ENCODE measurements around the gene LEAP2.

LEAP2 gene

DNA sequence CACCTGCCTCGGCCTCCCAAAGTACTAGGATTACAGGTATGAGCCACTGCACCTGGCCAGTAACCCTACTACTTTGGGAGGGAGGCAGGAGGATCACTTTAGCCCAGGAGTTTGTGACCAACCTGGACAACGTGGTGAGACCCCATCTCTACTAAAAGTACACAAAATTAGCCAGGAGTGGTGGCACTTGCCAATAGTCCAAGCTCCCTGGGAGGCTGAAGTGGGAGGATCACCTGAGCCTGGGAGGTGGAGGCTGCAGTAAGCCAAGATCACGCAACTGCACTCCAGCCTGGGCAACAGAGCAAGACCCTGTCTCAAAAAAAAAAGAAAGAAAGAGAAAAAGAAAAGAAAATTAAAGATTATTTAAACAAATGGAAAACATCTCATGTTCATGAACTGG, 17.5 kb upstream of the LEAP2 start:
- TF ChIP-seq POLR2A (IDR thresholded peaks at IDR 0.05; ENCODE audit: extremely low read depth, insufficient read length) (no peak), MYC (IDR thresholded peaks at IDR 0.05; ENCODE audit: low read depth, low read length) (no peak)
- TF ChIP-seq, protein P1, sequence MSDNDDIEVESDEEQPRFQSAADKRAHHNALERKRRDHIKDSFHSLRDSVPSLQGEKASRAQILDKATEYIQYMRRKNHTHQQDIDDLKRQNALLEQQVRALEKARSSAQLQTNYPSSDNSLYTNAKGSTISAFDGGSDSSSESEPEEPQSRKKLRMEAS (IDR thresholded peaks at IDR 0.05; ENCODE audit: low read depth, low read length): no peak
- TF ChIP-seq, protein P2, sequence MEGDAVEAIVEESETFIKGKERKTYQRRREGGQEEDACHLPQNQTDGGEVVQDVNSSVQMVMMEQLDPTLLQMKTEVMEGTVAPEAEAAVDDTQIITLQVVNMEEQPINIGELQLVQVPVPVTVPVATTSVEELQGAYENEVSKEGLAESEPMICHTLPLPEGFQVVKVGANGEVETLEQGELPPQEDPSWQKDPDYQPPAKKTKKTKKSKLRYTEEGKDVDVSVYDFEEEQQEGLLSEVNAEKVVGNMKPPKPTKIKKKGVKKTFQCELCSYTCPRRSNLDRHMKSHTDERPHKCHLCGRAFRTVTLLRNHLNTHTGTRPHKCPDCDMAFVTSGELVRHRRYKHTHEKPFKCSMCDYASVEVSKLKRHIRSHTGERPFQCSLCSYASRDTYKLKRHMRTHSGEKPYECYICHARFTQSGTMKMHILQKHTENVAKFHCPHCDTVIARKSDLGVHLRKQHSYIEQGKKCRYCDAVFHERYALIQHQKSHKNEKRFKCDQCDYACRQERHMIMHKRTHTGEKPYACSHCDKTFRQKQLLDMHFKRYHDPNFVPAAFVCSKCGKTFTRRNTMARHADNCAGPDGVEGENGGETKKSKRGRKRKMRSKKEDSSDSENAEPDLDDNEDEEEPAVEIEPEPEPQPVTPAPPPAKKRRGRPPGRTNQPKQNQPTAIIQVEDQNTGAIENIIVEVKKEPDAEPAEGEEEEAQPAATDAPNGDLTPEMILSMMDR (IDR thresholded peaks at IDR 0.05; ENCODE audit: low read depth, low read length): no peak
- no peak overlapping the region for H3K4me3 ChIP-seq (ENCODE audit: low read depth, low read length)
- no peak for DNase-seq (ENCODE audit: low read depth)

DNA sequence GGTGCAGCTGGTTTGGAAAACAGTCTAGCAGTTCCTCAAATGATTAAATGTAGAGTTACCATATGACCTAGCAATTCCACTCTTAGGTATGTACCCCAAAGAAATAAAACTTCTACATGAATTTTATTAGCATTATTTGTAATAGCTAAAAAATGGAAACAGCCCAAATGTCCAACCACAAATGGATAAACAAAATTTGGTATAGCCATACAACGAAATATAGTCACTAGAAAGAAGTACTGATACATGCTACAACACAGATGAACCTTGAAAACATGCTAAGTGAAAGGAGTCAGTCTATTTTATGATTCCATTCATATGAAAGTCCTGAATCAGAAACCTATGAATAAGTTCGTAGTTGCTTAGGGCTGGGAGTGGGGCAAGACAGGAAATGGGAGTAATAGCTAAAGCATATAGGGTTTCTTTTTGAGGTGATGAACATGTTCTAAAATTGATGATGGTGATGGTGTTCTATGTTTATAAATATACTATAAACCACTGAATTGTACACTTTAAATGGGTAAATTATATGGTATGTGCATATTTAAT, 13.5 kb upstream of the LEAP2 start:
- no peak overlapping the region for H3K4me3 ChIP-seq (ENCODE audit: low read depth, low read length)
- DNase-seq (ENCODE audit: low read depth): no peak
- TF ChIP-seq POLR2A (IDR thresholded peaks at IDR 0.05; ENCODE audit: extremely low read depth, insufficient read length): no peak
- TF ChIP-seq MYC (IDR thresholded peaks at IDR 0.05; ENCODE audit: low read depth, low read length): no peak
- TF ChIP-seq, protein P1 (IDR thresholded peaks at IDR 0.05; ENCODE audit: low read depth, low read length): no peak
- TF ChIP-seq, protein P2 (IDR thresholded peaks at IDR 0.05; ENCODE audit: low read depth, low read length): no peak

DNA sequence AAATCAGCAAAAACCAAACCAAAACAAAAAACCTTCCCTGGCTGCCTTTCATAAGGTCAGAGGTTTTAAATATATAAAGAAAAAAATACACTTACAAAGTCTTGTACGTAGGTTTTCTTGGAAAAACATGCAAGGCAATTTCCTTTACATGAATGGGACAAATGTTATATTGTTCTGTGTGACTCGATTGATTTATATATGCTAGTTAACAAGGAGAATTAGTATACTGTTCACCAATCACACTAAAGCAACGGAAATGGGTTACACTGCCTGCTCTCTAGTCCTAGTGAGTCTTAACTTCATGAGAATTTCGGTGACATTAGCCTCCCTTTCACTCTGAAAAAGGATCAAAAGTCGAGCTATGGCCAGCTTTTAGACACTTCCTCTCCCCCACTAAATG, 12.7 kb upstream of the LEAP2 start:
- TF ChIP-seq, protein P2 (IDR thresholded peaks at IDR 0.05; ENCODE audit: low read depth, low read length): no peak
- no peak for TF ChIP-seq MYC (IDR thresholded peaks at IDR 0.05; ENCODE audit: low read depth, low read length)
- no peak overlapping the region for H3K4me3 ChIP-seq (ENCODE audit: low read depth, low read length)
- no peak for DNase-seq (ENCODE audit: low read depth)

DNA sequence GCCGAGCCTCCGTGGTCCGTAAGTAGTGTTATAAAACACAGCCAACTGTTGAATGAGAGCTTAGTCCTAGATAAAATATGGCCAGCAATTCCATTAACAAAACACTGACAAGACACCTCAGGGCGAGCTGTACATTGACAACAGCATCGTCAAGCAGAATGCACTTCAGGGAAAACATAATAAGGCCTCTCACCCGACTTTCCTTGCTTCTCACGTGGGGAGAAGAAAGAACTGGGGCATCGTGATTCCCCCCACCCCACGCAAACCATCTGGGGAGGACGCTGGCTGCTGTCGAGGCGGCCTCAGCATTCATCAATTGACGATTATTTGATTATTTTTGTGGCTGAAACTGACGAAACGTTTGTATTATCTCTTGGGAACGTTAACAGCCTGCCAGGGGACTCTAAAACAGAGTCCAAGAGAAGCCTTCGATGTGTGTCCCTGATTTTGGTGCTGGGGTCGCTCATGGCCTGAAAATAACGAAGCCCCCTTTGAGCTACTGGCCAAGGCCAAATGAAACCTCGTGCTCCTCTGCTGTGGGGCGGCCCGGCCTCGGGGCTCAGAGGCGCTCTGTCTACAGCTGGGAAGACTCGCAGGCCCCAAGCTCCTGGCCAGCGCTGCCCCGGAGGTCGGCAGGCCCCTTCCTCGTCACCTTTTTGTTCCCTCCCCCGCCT, 7.7 kb upstream of the LEAP2 start:
- DNase-seq (ENCODE audit: low read depth): no peak
- TF ChIP-seq POLR2A (IDR thresholded peaks at IDR 0.05; ENCODE audit: extremely low read depth, insufficient read length): no peak
- no peak for TF ChIP-seq MYC (IDR thresholded peaks at IDR 0.05; ENCODE audit: low read depth, low read length)
- TF ChIP-seq, protein P1 (IDR thresholded peaks at IDR 0.05; ENCODE audit: low read depth, low read length): 0 out of 2 replicates have a peak, but pooled peaks have one; percentile 21
- H3K4me3 ChIP-seq (ENCODE audit: low read depth, low read length): peak overlapping the region; percentile 94

DNA sequence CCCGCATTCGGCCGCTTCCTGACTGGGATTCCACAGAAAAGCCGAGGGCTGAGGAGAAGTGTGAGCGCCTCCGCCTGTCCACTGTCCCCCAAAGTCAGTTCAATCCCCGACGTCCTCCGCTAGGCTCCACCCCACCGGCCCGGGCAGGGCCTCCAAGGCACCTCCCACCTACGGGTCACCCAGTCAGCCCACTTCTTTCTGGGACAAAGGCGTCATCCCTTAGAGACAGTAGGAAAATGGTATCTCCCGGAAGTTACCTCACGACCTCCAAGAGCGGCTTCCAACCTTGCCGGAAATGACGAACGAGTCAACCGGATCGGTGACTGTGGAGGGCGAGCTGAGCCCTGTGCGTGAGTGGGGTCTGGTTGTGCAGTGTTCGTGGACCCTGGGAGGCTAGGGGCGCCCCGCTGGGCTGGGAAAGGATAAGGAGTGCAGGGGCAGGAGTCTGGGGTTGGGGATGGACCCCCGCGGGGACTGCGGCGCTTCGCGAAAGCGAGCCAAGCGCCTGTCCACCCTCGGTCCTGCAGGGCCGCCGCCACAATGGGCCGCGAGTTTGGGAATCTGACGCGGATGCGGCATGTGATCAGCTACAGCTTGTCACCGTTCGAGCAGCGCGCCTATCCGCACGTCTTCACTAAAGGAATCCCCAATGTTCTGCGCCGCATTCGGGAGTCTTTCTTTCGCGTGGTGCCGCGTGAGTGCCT, 7.0 kb upstream of the LEAP2 start, which contains the start of the genes GDF9 and UQCRQ:
TSS of gene GDF9 (minus strand) at position 128 of the 704 bp plus-strand sequence. CDS start 1,936 bp downstream, outside the sequence.
TSS of gene UQCRQ (plus strand) at position 301 of the 704 bp plus-strand sequence. CDS start at position 541, 240 bp downstream.
- H3K4me3 ChIP-seq (ENCODE audit: low read depth, low read length): peak within 1 kb of the TSS; percentile 94
- TF ChIP-seq, protein P2 (IDR thresholded peaks at IDR 0.05; ENCODE audit: low read depth, low read length): peak; percentile 23
- TF ChIP-seq POLR2A (IDR thresholded peaks at IDR 0.05; ENCODE audit: extremely low read depth, insufficient read length) (peak; percentile 93), MYC (IDR thresholded peaks at IDR 0.05; ENCODE audit: low read depth, low read length) (peak; percentile 75)
- TF ChIP-seq, protein P1 (IDR thresholded peaks at IDR 0.05; ENCODE audit: low read depth, low read length): peak; percentile 53
- peak; percentile 99 for DNase-seq (ENCODE audit: low read depth)

DNA sequence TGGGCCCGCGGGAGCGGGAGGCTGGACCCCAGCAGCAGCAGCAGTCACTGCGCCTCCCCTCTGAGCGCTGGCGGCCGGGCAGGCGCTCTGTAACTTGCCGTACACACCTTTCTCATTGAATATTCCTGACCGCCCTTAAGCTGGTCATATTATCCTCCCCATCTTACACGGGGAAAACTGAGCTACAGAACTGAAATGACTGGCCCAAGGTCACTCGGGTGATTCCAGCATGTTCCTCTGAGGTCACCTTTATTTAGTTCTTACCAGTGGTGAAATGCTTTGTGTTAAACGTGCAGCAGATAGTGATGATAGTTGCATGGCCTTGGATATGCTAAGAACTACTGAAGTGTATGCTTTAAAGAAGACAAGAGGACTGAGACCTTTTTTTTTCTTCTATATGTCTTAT, 6.4 kb upstream of the LEAP2 start:
- DNase-seq (ENCODE audit: low read depth): no peak
- TF ChIP-seq POLR2A (IDR thresholded peaks at IDR 0.05; ENCODE audit: extremely low read depth, insufficient read length) (no peak), MYC (IDR thresholded peaks at IDR 0.05; ENCODE audit: low read depth, low read length) (no peak; the same call in 1 of the 2 replicates)
- TF ChIP-seq, protein P1 (IDR thresholded peaks at IDR 0.05; ENCODE audit: low read depth, low read length): no peak
- TF ChIP-seq, protein P2 (IDR thresholded peaks at IDR 0.05; ENCODE audit: low read depth, low read length): no peak
- peak overlapping the region; percentile 94 for H3K4me3 ChIP-seq (ENCODE audit: low read depth, low read length)
